Psoas muscle (tissue), 8 donors: Measurements from ENCODE around the gene FAM149A. TPM values are rescaled to one million over a fixed set of nuclear protein-coding genes. Genes with fewer than 3 reads are reported as not detected.

Source experiments
- ATAC-seq, 4 donors: fragments of 200-7000 bp; cut with Tn5 transposase; one replicate each; pipeline ENCODE4 v1.9.1; 2020; ENCODE audit warnings: moderate library complexity in 3 of 4, mild to moderate bottlenecking in 2 of 4
- DNase-seq, 2 donors: peaks; one replicate each; pipeline ENCODE4 v3.0.0-alpha.2; 2020
- H3K27ac ChIP-seq: fragments of 200-600 bp; one replicate; pipeline ENCODE4 v1.8.0; 2022
- H3K27me3 ChIP-seq, 3 donors: fragments of 200-600 bp in 1 of 3; one replicate each; pipeline versions ENCODE4 v1.6.1 to v1.8.0; 2013 to 2022; ENCODE audit warnings: low read length in 2 of 3, mild to moderate bottlenecking in 2 of 3, moderate library complexity in 1 of 3; ENCODE audit not compliant: insufficient read depth in 3 of 3
- H3K36me3 ChIP-seq, 2 donors: fragments of 200-600 bp in 1 of 2; one replicate each; pipeline versions ENCODE4 v1.6.1 to v1.8.0; 2013 to 2022; ENCODE audit warnings: low read depth in 1 of 2, mild to moderate bottlenecking in 1 of 2, moderate library complexity in 1 of 2; ENCODE audit not compliant: insufficient read depth in 1 of 2
- H3K4me1 ChIP-seq: fragments of 200-600 bp; one replicate; pipeline ENCODE4 v1.8.0; 2022
- H3K4me3 ChIP-seq: fragments of 200-600 bp; one replicate; pipeline ENCODE4 v1.8.0; 2022; ENCODE audit warnings: mild to moderate bottlenecking
- H3K9me3 ChIP-seq: fragments of 200-600 bp; one replicate; pipeline ENCODE4 v1.8.0; 2022
- CTCF ChIP-seq: fragments of 200-600 bp; IDR thresholded peaks from one replicate; pipeline ENCODE4 v1.8.0; 2022; ENCODE audit warnings: antibody characterized with exemption
- WGBS, 3 donors: extraction: QIAGEN DNeasy Blood & Tissue Kit; methylation state at CpG; one replicate each; pipeline versions ENCODE4 v1.1.6 to v1.1.7; 2013; 5-methylcytosine and 5-hydroxymethylcytosine counted together
- intact Hi-C, 2 donors: fragments of 100-400 bp; cut with DNase I; formaldehyde crosslinking; loops; one replicate each; pipeline versions ENCODE4 v1.11.0 to v1.14.2; 2022
- polyA plus RNA-seq, 3 donors: library from polyadenylated mRNA; stranded (reverse); fragments of 200-250 nt; gene quantifications; one replicate each; pipeline ENCODE4 v1.2.3, GENCODE V29; 2013
- total RNA-seq, 4 donors: library from RNA; stranded (reverse); fragmentation: NEBNext Ultra II Directional in 2 of 4; extraction: Animal tissue kit (Norgen Biotek cat#: 25700) in 2 of 4; gene quantifications; one replicate each; pipeline versions ENCODE4 v1.2.1 to v1.2.4, GENCODE V29; 2021 to 2023
- donor health status: healthy with polysubstance abuse.
- donor health status: DM: no; HTN: no; CAD: no; lungs with moderate emphysema.
- donor health status: Bipolar disorder and iron deficiency.
- donor health status: healthy.
- donor health status: DM: yes; HTN: yes; CAD: no.
- donor health status: DM: no; HTN: no; CAD: no.
- donor health status: DM: no; HTN: no; CAD: no.
- donor health status: DM: yes; HTN: yes; CAD: no.

Gene FAM149A
- total and polyA plus RNA-seq, 7 donors, result 1.0 to 9.0 (median 5.8) TPM

GRCh38 chr4:186189656-186190055 lies 85.2 kb downstream of the FAM149A start:
- TF ChIP-seq CTCF, result no peak
- 50 to 81% (median 56%) methylated on average over 4 of the region's 4 CpGs for WGBS, 3 donors

GRCh38 chr4:186190581-186191199 lies 86.2 kb downstream of the FAM149A start:
- H3K27ac ChIP-seq, result peak overlapping the region; percentile 97
- intact Hi-C loops, result loop anchor here in 1 of 2 donors (2.0 kb wide), 1 partner anchor 122 kb away; the partner anchor contains the start of gene TLR3
- H3K9me3 ChIP-seq, result no peaks in the 10 kb centered on the region
- H3K4me1 ChIP-seq, result peaks cover 27% of the 10 kb centered on the region
- peaks cover 0 to 8% of the 10 kb centered on the region in 2 donors for H3K36me3 ChIP-seq
- no peak for DNase-seq
- peak overlapping the region; percentile 94 for H3K4me3 ChIP-seq
- 0 to 2% (median 1%) methylated on average over 23 to 34 of the region's 34 CpGs for WGBS, 3 donors
- peak; percentile 51 to 73 (median 57) for ATAC-seq
- no peaks in the 10 kb centered on the region for H3K27me3 ChIP-seq
- TF ChIP-seq CTCF, result no peak

More at GRCh38 chr4:186189656-186190055, 85.2 kb downstream of the FAM149A start:
- Histone ChIP-seq H3K36me3 (no peaks in the 10 kb centered on the region), H3K4me3 (no peak overlapping the region), H3K9me3 (no peaks in the 10 kb centered on the region), H3K27me3 (no peaks in the 10 kb centered on the region), H3K4me1 (peaks cover 27% of the 10 kb centered on the region), H3K27ac (peak overlapping the region; percentile 97)
- no peak for ATAC-seq
- intact Hi-C loops, result loop anchor here in 1 of 2 donors (2.0 kb wide), 1 partner anchor 121 kb away; the partner anchor contains the start of gene TLR3
- DNase-seq, result no peak

- H3K4me1 ChIP-seq, result peaks cover 27% of the 10 kb centered on the region
- 0 to 1% (median 0%) methylated on average over 79 to 107 of the region's 107 CpGs for WGBS, 3 donors
- ATAC-seq, result peak; percentile 83 to 91 (median 90)
These were observed 86.9 kb downstream of the FAM149A start, which contains the start of gene CYP4V2 for GRCh38 chr4:186191200-186192065. CYP4V2 (plus strand) TSS chr4:186191567; CDS start chr4:186191824, 257 bp downstream.

More at GRCh38 chr4:186191200-186192065, 86.9 kb downstream of the FAM149A start, which contains the start of gene CYP4V2:
- Histone ChIP-seq H3K9me3 (no peaks in the 10 kb centered on the region), H3K27me3 (no peaks in the 10 kb centered on the region), H3K27ac (peak within 1 kb of the TSS; percentile 97), H3K36me3 (peaks cover 2 to 15% of the 10 kb centered on the region in 2 donors), H3K4me3 (peak within 1 kb of the TSS; percentile 94)
- peak; percentile 46 for TF ChIP-seq CTCF
- intact Hi-C loops, result loop anchor here in 1 of 2 donors (2.0 kb wide), 1 partner anchor 123 kb away; the partner anchor contains the start of gene TLR3
- DNase-seq, result peak; percentile 82 to 89
